Dedifferentiated amniotic fluid mesenchymal stem cell (primary cell): ENCODE results near the gene AGL.
"Not testable (repeated sequence)": the region's sequence is repeated elsewhere in the genome, so short reads cannot be mapped to it uniquely, and the experiment has no call there.

ENCODE experiments used
- DNase-seq: peaks from one replicate; pipeline ENCODE4 v3.0.0-alpha.2; 2016; ENCODE audit errors: extremely low spot score

Gene AGL

GRCh38 chr1:99943223-99943794, 93.1 kb downstream of the AGL start:
- peak; percentile 58 for DNase-seq

DNA sequence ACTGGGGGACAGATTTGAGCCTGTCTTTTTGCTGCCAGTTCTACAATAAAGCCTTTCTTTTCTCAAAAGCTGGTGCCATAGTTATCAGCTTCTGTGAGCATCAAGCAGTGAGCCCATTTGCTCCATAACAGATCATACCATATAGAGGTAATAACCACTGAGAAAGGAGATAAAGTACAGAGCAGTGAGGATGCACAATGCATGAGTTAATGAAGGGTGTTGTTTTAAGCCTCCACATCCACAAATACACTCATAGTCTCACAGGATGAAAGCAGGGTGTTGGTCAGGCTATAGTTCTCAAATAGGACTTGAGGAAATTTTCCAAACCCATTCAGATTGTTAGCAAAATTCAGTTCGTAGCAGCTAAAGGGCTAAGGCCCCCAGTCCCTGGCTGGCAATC, 94.0 kb downstream of the AGL start:
- DNase-seq, result no peak

- DNase-seq, result no peak
Measured at GRCh38 chr1:99945174-99945573, 95.0 kb downstream of the AGL start.

DNA sequence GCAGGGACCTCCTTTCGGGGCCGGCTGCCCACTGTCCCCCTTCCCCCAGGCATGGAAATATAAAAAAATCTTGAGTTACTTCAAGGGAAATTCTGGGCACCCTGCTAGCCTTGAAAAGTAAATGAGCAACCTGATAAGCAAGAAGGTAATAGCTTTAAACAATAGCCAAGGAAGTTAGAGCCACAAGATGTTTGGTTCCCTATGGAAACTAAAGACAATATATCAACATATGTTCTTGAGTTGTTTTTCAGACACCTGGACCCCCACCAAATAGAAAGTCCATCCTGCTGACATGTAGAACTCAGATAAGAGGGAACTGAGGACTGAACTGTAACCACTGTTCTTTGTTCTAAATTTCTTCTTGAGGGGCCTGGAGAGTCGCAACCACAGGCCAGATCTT, 100.3 kb downstream of the AGL start:
- no peak for DNase-seq

DNA sequence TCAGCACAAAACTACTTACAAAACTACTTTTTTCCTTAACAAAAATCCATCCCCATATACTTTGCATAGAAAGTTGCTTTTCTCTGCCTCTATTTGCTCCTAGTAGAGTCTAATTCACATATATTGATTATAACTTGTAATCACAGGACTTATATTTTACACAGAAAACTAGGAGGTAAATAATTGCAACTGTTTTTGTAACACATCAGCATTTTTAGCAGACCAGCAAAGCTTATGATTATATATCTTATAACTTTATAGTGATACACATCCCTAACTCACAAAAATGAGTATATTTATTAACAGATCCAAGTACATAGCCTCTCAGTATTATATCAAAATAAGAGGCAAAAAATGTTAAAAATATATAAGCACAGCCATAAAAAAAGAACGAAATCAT, 102.4 kb downstream of the AGL start:
- DNase-seq, result no peak

DNA sequence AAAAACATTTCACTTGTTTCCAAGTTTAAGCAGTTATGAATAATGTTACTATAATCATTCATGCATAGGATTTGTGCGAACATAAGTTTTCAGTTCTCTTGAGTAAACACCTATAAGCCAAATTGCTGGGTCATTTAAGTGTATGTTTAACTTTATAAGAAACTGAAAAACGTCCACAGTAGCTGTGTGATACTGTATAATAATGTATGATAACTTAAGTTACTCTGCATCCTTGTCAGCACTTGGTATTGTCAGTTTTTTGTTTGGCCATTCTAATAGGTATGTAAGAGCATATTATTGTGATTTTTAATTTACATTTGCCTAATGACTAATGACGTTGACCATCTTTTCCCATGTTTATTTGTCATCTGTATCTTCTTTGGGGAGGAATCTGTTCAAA, 105.2 kb downstream of the AGL start:
- no peak for DNase-seq

DNA sequence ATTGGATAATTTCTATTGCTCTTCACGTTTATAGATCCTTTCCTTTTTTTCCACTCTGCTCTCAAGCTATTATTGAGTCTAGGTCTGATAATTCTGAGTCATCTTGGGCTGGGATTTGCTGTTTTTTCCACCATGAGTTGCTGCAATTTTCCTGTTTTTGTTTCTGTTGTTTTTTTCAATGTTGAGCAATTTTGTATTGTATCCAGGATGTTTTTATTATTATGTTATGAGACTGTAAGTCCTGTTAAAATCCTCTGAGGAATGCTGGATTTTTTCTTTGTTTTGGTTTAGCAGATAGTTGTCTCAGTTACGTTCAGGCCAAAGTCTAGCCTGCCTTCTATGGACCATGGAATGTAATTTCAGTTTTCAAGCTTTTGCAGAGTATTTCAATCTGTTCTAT, 106.6 kb downstream of the AGL start:
- DNase-seq, result peak; percentile 91

DNA sequence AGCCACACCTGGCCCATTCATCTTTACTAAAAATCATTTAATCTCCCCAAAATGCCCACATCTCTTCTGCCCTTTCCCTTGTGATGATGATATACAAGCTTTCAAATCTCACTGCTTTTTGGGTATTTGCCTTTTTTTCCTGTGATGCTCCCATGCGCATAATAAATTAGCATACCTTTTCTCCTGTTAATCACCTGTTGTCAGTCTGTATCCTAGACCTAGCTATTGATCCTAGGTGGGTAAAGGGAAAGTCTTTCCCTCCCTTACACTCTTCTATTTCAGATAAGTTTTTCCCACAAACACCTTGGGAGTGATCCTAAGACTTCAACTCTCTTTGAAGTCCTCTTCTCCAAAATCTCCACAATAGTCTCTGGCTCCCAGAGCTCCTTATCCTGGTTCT, 107.7 kb downstream of the AGL start:
- DNase-seq, result no peak

DNA sequence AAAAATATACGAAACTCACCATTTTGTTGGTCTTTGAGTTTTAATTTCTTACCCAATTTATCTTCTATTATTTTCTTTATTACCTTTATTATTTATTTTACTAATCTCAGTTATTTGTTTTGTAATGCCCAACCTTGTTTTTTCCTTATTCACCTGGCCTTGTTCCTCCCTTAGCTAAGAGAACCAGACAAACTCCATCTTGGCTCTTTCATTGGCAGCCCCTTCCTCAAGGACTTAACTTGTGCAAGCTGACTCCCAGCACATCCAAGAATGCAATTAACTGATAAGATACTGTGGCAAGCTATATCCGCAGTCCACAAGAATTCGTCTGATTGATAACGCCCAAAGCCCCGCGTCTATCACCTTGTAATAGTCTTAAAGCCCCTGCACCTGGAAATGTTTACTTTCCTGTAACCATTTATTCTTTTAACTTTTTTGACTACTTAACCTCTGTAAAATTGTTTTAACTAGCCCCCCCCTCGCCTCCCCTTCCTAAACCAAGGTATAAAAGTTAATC, 109.1 kb downstream of the AGL start:
- not testable (repeated sequence) for DNase-seq

- not testable (repeated sequence) for DNase-seq
Measured at GRCh38 chr1:99960260-99960659, 110.1 kb downstream of the AGL start.

DNA sequence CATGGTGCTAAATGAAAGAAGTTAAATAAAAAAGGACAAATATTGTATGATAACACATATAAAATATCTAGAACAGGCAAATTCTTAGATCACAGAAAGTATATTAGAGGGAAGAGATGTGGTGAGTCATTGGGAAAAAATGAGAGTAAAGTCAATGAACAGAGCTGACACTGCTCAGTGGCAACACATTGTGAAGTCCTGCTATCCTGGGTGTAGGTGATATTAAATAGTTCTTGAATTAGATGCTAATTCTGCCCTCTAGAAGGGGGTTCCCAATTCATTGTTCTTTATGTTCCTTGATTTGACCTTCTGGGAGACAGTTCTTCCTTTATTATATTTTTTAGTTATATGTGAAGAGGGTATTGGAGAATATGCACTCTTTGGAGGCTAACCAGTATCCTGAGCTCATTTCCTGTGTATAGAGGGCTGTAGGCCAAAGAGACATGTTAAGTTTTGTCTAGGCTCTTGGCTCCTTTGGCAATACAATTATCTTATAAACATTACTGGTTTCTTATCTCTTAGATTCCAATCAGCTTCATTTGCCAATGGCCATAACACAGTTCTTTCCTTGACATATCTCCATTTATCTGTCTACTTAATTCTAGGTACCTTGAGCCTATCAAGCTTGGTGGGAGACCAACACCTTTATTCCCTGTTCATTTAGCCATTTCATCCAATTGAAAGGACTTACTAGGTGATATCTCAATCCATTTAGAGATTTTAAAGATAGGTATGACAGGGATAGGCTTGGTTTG, 113.1 kb downstream of the AGL start:
- no peak for DNase-seq

GRCh38 chr1:99964806-99965205, 114.6 kb downstream of the AGL start:
- no peak for DNase-seq

DNA sequence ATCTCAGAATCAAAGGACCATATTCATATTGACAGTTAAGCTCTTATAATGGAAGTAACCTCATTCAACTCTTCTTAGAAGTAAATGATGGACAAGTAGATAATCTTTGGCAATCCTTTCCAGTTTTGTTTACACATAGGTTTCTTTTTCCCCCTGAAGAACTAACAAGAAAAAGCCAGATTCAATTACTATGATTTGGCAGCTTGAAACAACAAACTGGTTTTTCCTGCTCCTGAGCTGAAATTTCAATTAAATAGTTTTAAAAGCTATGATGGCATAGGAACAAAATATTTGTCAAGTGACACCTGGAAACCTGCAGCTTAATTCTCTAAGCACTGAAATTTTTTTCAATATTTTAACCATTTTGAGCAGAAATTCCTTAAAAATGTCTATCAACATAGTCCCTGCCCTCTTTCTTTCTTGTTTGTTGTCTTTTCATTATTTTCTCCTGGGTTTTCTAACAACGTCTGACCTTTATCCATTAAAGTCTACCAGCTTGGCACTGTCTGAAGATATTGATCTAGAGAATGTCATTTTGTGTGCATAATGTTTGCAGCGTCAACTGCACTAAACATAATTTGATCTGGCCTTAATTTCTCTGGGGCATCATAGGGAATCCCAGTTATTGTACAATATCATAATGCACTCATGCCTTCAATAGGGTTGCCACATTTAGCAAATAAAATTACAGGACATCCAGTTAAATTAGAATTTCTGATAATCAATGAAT, 115.7 kb downstream of the AGL start:
- no peak for DNase-seq

GRCh38 chr1:99968214-99968613, 118.1 kb downstream of the AGL start:
- DNase-seq, result no peak

DNA sequence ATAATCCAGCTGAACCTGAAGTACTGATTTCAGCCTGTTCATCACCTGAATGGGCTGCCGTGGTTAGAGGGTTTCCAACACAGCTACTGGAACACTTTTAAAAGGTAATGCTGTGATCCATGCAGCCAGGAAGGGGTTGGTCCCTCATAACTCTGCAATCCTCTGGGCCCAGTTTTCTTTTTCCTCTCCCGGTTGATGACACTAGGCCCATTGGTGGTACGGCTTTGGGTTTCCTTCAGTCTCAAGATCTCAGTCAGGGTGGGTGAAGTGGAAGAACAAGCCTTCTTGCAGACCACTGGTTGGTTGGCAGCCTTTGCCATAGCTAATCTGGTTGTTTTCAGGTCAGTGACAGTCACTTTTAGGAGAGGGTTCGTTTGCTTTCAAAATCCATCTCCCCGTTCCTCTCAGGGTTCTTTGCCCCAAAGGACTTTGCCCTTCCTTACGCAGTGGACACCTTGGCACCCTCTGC, 119.1 kb downstream of the AGL start:
- DNase-seq, result no peak

DNA sequence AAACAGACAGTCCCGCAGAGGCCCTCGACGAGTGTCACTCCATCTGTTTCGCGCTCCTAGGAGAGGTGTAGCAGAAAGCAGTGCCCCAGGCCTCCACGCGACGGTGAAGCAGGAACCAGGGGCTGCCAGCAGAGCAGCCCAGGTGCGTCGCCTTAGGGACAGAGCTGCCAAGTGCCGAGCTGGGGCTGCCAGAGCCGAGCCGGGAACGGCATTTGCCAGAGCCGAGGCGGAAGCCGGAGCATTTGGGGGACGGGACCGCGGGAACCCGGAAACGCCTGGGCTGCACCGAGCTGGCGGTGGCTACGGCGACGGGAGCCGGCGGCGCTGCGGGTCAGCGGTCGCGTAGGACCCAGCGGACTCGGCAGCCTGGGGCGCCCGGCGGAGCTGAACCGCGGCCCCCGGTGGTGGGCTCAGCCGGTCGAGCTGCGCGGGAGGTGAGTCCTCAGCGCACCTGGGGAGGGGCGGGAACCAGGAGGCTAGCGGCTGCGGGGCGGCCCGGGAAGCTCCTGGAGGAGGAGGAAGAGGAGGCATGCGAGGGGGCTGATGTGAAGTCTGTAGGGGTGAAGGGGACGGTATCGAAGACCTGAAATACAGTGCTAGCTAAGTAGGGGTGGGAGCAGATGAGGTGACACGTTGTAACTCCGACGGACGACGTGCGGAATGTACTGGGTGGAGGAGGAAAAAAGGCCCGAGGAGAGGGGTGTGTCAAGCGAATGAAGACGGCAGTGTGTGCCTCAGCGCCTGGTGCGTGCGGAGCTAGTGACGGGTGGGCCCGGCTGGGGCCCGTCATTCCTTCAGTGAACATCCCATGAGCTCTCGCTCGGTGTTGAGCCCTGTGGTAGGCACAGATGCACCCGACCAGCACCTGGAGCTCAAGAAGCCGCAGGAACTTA, 119.8 kb downstream of the AGL start, which contains the start of gene SLC35A3:
Gene SLC35A3 (plus strand): TSS at position 268 of the 893 bp plus-strand sequence. CDS start 23,559 bp downstream, outside the sequence.
- DNase-seq, result peak; percentile 55

GRCh38 chr1:99970713-99971255, 120.6 kb downstream of the AGL start:
- no peak for DNase-seq

DNA sequence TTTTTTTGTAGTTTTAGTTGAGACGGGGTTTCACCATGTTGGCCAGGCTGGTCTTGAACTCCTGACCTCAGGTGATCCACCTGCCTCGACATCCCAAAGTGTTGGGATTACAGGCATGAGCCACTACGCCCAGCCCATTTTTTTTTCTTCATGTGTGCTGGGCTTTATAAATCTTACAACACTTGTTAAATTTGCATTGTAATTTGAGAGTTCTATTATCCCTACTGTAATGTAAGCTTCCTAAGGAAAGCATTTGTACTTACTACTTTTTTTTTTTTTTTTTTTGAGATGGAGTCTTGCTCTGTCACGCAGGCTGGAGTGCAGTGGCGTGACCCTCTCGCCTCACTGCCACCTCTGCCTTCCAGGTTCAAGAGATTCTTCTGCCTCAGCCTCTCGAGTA, 121.9 kb downstream of the AGL start:
- not testable (repeated sequence) for DNase-seq
